Choroid plexus epithelial cell (primary cell): ENCODE data around the gene SOX6.

Experiments used
- DNase-seq: peaks from one replicate; pipeline ENCODE4 v3.0.0-alpha.2; 2010; ENCODE audit warnings: low read depth
- H3K4me3 ChIP-seq: 2 replicates; pipeline ENCODE4 v1.5.1; 2011; ENCODE audit warnings: low read depth, mild to moderate bottlenecking, control low read depth, low read length, moderate library complexity
- CTCF ChIP-seq: conservative IDR thresholded peaks from 2 replicates; pipeline ENCODE4 v1.5.1; 2011; ENCODE audit warnings: low read depth, mild to moderate bottlenecking, control low read depth, inconsistent platforms, low read length, moderate library complexity

SOX6 gene

GRCh38 chr11:16356057-16356760 is at the start of gene SOX6:
Gene SOX6 (minus strand): TSS chr11:16356546. CDS start chr11:16341248, 15,298 bp downstream.
- TF ChIP-seq CTCF: no peak
- no peak for DNase-seq
- no peak within 1 kb of the TSS for H3K4me3 ChIP-seq

GRCh38 chr11:16404781-16405285 is 48.5 kb upstream of the SOX6 start:
- no peak for TF ChIP-seq CTCF
- no peak for DNase-seq
- H3K4me3 ChIP-seq: no peak overlapping the region

- H3K4me3 ChIP-seq: no peak overlapping the region
- no peak for DNase-seq
- no peak for TF ChIP-seq CTCF
These were observed 47.5 kb upstream of the SOX6 start for GRCh38 chr11:16403851-16404250.

- DNase-seq: no peak
- no peak for TF ChIP-seq CTCF
These were observed 47.1 kb upstream of the SOX6 start for GRCh38 chr11:16403448-16403803.

GRCh38 chr11:16402654-16403447 is 46.5 kb upstream of the SOX6 start:
- no peak for DNase-seq
- H3K4me3 ChIP-seq: no peak overlapping the region
- TF ChIP-seq CTCF: no peak

More at GRCh38 chr11:16403448-16403803, 47.1 kb upstream of the SOX6 start:
- no peak overlapping the region for H3K4me3 ChIP-seq

- no peak overlapping the region for H3K4me3 ChIP-seq
- no peak for TF ChIP-seq CTCF
- no peak for DNase-seq
These were observed 41.0 kb upstream of the SOX6 start for GRCh38 chr11:16397390-16397789.

GRCh38 chr11:16395601-16396000 is 39.3 kb upstream of the SOX6 start:
- no peak for TF ChIP-seq CTCF
- DNase-seq: no peak
- H3K4me3 ChIP-seq: no peak overlapping the region
